ENCODE results near the gene BTBD19. TPM values are rescaled to one million over a fixed set of nuclear protein-coding genes. Genes with fewer than 3 reads are reported as not detected.

BTBD19 gene
- polyA plus RNA-seq, 2 of the 4 experiments (the other 2 are of a cell fraction): 4.7 to 7.4 TPM

DNA sequence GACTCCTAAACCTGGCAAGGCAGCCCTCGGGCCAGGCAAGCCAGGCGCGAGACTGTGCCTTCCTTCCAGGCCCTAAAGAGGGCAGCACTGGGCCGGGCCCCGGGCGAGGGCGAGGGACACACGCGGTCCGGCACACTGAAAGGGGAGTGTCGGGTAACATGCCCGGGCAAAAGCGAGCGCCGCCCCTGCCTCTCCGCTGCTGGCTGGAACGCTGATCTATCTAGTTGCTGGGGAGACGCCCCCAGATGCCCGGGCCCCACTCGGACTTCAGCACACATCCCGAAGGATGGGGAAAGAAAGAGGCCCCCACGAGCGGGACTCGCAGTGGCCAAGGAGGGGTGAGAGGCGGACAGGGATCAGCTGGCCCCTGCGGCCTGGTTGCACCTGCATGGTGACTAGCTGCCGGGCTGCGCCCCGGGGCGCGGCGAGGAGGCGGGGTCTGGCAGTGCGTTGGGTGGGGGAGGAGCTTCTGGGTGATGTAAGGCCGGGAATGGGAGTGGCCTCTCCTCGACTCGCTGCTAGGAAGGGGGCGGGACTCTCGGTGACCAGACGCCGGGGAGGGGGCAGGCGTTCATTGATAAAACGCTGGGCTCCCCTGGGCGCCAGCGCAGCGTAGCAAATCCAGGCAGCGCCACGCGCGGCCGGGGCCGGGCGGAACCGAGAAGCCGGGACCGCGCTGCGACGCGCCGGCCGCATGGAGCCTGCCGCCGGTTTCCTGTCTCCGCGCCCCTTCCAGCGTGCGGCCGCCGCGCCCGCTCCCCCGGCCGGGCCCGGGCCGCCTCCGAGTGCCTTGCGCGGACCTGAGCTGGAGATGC, 8.3 kb upstream of the BTBD19 start, which contains the start of gene PLK3 (continued):
- TF ChIP-seq, protein P1, sequence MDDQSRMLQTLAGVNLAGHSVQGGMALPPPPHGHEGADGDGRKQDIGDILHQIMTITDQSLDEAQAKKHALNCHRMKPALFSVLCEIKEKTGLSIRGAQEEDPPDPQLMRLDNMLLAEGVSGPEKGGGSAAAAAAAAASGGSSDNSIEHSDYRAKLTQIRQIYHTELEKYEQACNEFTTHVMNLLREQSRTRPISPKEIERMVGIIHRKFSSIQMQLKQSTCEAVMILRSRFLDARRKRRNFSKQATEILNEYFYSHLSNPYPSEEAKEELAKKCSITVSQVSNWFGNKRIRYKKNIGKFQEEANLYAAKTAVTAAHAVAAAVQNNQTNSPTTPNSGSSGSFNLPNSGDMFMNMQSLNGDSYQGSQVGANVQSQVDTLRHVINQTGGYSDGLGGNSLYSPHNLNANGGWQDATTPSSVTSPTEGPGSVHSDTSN (IDR thresholded peaks at IDR 0.05): 0 out of 2 replicates have a peak, but pooled peaks have one; percentile 16
- TF ChIP-seq KDM5A (IDR thresholded peaks at IDR 0.05): no peak
- TF ChIP-seq ZC3H11A (IDR thresholded peaks at IDR 0.05): no peak
- no peak for TF ChIP-seq ESRRA (IDR thresholded peaks at IDR 0.05; ENCODE audit: borderline replicate concordance, low read length)
- peak; percentile 78 for TF ChIP-seq PHF8 (IDR thresholded peaks at IDR 0.05; ENCODE audit: borderline replicate concordance, low read depth)
- TF ChIP-seq FOXS1 (CRISPR knock-in tag; IDR thresholded peaks at IDR 0.05): no peak
- TF ChIP-seq POLR2AphosphoS2 (conservative IDR thresholded peaks at IDR 0.05; ENCODE audit: low read length): no peak
- TF ChIP-seq RNF2 (IDR thresholded peaks at IDR 0.05; ENCODE audit: borderline replicate concordance, low read depth): no peak
- no peak for TF ChIP-seq GATA3 (IDR thresholded peaks at IDR 0.05; ENCODE audit: borderline replicate concordance)
- no peak for TF ChIP-seq CHD4 (IDR thresholded peaks at IDR 0.05; ENCODE audit: borderline replicate concordance)
- TF ChIP-seq SMC3 (IDR thresholded peaks at IDR 0.05): peak; percentile 66
- TF ChIP-seq HOXB13 (CRISPR knock-in tag; IDR thresholded peaks at IDR 0.05; ENCODE audit: low read depth): 0 out of 2 replicates have a peak, but pooled peaks have one; percentile 40
- no peak for TF ChIP-seq ZFP36 (IDR thresholded peaks at IDR 0.05; ENCODE audit: borderline replicate concordance, partially characterized antibody)
- TF ChIP-seq EHMT2 (IDR thresholded peaks at IDR 0.05; ENCODE audit: low read depth): no peak
- TF ChIP-seq MAFK (IDR thresholded peaks at IDR 0.05; ENCODE audit: partially characterized antibody): no peak
- no peak for TF ChIP-seq HOXB5 (CRISPR knock-in tag; IDR thresholded peaks at IDR 0.05)
- no peak for TF ChIP-seq JUNB (IDR thresholded peaks at IDR 0.05)
- peak; percentile 93 for TF ChIP-seq MYC (IDR thresholded peaks at IDR 0.05; ENCODE audit: borderline replicate concordance, low read length)
- TF ChIP-seq POLR2A (IDR thresholded peaks at IDR 0.05; ENCODE audit: low read length): peak; percentile 85
- TF ChIP-seq RCOR1 (IDR thresholded peaks at IDR 0.05; ENCODE audit: low read depth, low read length): no peak
- TF ChIP-seq FOSB (CRISPR knock-in tag; IDR thresholded peaks at IDR 0.05): no peak
- 0 out of 2 replicates have a peak, but pooled peaks have one; percentile 53 for TF ChIP-seq MAZ (IDR thresholded peaks at IDR 0.05; ENCODE audit: borderline replicate concordance, low read depth, low read length)
- TF ChIP-seq, protein P2, sequence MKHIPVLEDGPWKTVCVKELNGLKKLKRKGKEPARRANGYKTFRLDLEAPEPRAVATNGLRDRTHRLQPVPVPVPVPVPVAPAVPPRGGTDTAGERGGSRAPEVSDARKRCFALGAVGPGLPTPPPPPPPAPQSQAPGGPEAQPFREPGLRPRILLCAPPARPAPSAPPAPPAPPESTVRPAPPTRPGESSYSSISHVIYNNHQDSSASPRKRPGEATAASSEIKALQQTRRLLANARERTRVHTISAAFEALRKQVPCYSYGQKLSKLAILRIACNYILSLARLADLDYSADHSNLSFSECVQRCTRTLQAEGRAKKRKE (CRISPR knock-in tag; IDR thresholded peaks at IDR 0.05; ENCODE audit: low read depth): 0 out of 2 replicates have a peak, but pooled peaks have one; percentile 34
- TF ChIP-seq, protein P3, sequence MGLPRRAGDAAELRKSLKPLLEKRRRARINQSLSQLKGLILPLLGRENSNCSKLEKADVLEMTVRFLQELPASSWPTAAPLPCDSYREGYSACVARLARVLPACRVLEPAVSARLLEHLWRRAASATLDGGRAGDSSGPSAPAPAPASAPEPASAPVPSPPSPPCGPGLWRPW (IDR thresholded peaks at IDR 0.05): no peak
- peak; percentile 68 to 76 for TF ChIP-seq RAD21 (conservative IDR thresholded peaks at IDR 0.05 in 1 of 2, IDR thresholded peaks at IDR 0.05 in 1 of 2)
- TF ChIP-seq, protein P4, sequence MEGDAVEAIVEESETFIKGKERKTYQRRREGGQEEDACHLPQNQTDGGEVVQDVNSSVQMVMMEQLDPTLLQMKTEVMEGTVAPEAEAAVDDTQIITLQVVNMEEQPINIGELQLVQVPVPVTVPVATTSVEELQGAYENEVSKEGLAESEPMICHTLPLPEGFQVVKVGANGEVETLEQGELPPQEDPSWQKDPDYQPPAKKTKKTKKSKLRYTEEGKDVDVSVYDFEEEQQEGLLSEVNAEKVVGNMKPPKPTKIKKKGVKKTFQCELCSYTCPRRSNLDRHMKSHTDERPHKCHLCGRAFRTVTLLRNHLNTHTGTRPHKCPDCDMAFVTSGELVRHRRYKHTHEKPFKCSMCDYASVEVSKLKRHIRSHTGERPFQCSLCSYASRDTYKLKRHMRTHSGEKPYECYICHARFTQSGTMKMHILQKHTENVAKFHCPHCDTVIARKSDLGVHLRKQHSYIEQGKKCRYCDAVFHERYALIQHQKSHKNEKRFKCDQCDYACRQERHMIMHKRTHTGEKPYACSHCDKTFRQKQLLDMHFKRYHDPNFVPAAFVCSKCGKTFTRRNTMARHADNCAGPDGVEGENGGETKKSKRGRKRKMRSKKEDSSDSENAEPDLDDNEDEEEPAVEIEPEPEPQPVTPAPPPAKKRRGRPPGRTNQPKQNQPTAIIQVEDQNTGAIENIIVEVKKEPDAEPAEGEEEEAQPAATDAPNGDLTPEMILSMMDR (IDR thresholded peaks at IDR 0.05): peak; percentile 64
- TF ChIP-seq RARB (CRISPR knock-in tag; IDR thresholded peaks at IDR 0.05): no peak
- no peak for TF ChIP-seq ZSCAN20 (CRISPR knock-in tag; IDR thresholded peaks at IDR 0.05)
- TF ChIP-seq HEYL (CRISPR knock-in tag; IDR thresholded peaks at IDR 0.05): no peak
- TF ChIP-seq RFX5 (IDR thresholded peaks at IDR 0.05): no peak
- no peak for TF ChIP-seq CBX8 (IDR thresholded peaks at IDR 0.05)
- TF ChIP-seq, protein P5, sequence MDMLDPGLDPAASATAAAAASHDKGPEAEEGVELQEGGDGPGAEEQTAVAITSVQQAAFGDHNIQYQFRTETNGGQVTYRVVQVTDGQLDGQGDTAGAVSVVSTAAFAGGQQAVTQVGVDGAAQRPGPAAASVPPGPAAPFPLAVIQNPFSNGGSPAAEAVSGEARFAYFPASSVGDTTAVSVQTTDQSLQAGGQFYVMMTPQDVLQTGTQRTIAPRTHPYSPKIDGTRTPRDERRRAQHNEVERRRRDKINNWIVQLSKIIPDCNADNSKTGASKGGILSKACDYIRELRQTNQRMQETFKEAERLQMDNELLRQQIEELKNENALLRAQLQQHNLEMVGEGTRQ (IDR thresholded peaks at IDR 0.05): no peak
- TF ChIP-seq CBX2 (IDR thresholded peaks at IDR 0.05; ENCODE audit: borderline replicate concordance, low read depth): no peak
